Dedifferentiated amniotic fluid mesenchymal stem cell (primary cell): ENCODE results near the gene COX14.
"Not testable (repeated sequence)": the region's sequence is repeated elsewhere in the genome, so short reads cannot be mapped to it uniquely, and the experiment has no call there.

Source experiments
- DNase-seq: peaks from one replicate; pipeline ENCODE4 v3.0.0-alpha.2; 2016; ENCODE audit errors: extremely low spot score

The COX14 gene

GRCh38 chr12:50154947-50155346 lies 42.9 kb downstream of the COX14 start:
- not testable (repeated sequence) for DNase-seq

- DNase-seq, result no peak
These were observed 44.6 kb downstream of the COX14 start for GRCh38 chr12:50156641-50157040.

- no peak for DNase-seq
These were observed 45.2 kb downstream of the COX14 start for GRCh38 chr12:50157259-50157658.

GRCh38 chr12:50160643-50161042 lies 48.6 kb downstream of the COX14 start:
- no peak for DNase-seq

- no peak for DNase-seq
These were observed 50.2 kb downstream of the COX14 start for GRCh38 chr12:50162230-50162629.

- no peak for DNase-seq
These were observed 52.9 kb downstream of the COX14 start for GRCh38 chr12:50164963-50165362.

GRCh38 chr12:50166799-50167048 lies 54.7 kb downstream of the COX14 start:
- no peak for DNase-seq

- DNase-seq, result peak; percentile 98
These were observed 55.2 kb downstream of the COX14 start, which contains the start of gene CERS5 for GRCh38 chr12:50167049-50167828. Gene CERS5 (minus strand): TSS chr12:50167369. CDS start chr12:50167297, 72 bp downstream.
